ENCODE results near the gene FTCDNL1.

The FTCDNL1 gene

GRCh38 chr2:199842631-199843395 lies 8.2 kb downstream of the FTCDNL1 start:
- DNase-seq (ENCODE audit: low spot score) = no peak

- DNase-seq (ENCODE audit: low spot score) = no peak
Observed at GRCh38 chr2:199841409-199841808, 9.6 kb downstream of the FTCDNL1 start.

- no peak for DNase-seq (ENCODE audit: low spot score)
Observed at GRCh38 chr2:199838399-199838798, 12.6 kb downstream of the FTCDNL1 start.

- no peak for DNase-seq (ENCODE audit: low spot score)
Observed at GRCh38 chr2:199836943-199837342, 14.0 kb downstream of the FTCDNL1 start.

- DNase-seq (ENCODE audit: low spot score) = no peak
Observed at GRCh38 chr2:199833525-199833924, 17.5 kb downstream of the FTCDNL1 start.

GRCh38 chr2:199830531-199830930 lies 20.5 kb downstream of the FTCDNL1 start:
- no peak for DNase-seq (ENCODE audit: low spot score)

- DNase-seq (ENCODE audit: low spot score) = no peak
Observed at GRCh38 chr2:199829628-199830027, 21.4 kb downstream of the FTCDNL1 start.

- DNase-seq (ENCODE audit: low spot score) = no peak
Observed at GRCh38 chr2:199819746-199820145, 31.2 kb downstream of the FTCDNL1 start.

- DNase-seq (ENCODE audit: low spot score) = no peak
Observed at GRCh38 chr2:199818754-199819153, 32.2 kb downstream of the FTCDNL1 start.

GRCh38 chr2:199818026-199818425 lies 33.0 kb downstream of the FTCDNL1 start:
- DNase-seq (ENCODE audit: low spot score) = no peak

GRCh38 chr2:199814817-199815211 lies 36.2 kb downstream of the FTCDNL1 start:
- no peak for DNase-seq (ENCODE audit: low spot score)

GRCh38 chr2:199814101-199814816 lies 36.7 kb downstream of the FTCDNL1 start:
- no peak for DNase-seq (ENCODE audit: low spot score)

- no peak for DNase-seq (ENCODE audit: low spot score)
Observed at GRCh38 chr2:199812493-199812892, 38.5 kb downstream of the FTCDNL1 start.

GRCh38 chr2:199811346-199811745 lies 39.6 kb downstream of the FTCDNL1 start:
- DNase-seq (ENCODE audit: low spot score) = no peak

GRCh38 chr2:199810422-199811171 lies 40.4 kb downstream of the FTCDNL1 start:
- DNase-seq (ENCODE audit: low spot score) = no peak

- DNase-seq (ENCODE audit: low spot score) = no peak
Observed at GRCh38 chr2:199807966-199808365, 43.0 kb downstream of the FTCDNL1 start.

- no peak for DNase-seq (ENCODE audit: low spot score)
Observed at GRCh38 chr2:199806179-199806578, 44.8 kb downstream of the FTCDNL1 start.

- no peak for DNase-seq (ENCODE audit: low spot score)
Observed at GRCh38 chr2:199804831-199805230, 46.2 kb downstream of the FTCDNL1 start.

- no peak for DNase-seq (ENCODE audit: low spot score)
Observed at GRCh38 chr2:199798831-199799580, 52.0 kb downstream of the FTCDNL1 start.

- no peak for DNase-seq (ENCODE audit: low spot score)
Observed at GRCh38 chr2:199797431-199798403, 53.3 kb downstream of the FTCDNL1 start.

GRCh38 chr2:199792381-199792780 lies 58.6 kb downstream of the FTCDNL1 start:
- DNase-seq (ENCODE audit: low spot score) = no peak

Measured in CD4-positive, alpha-beta T cell treated with Interleukin-2 at 100 ng/mL for 4 hours (primary cell).